ENCODE results near the gene RAB31.

Gene RAB31

GRCh38 chr18:9741406-9741792, 33.3 kb downstream of the RAB31 start:
- H2BK120ac ChIP-seq (ENCODE audit: low read depth, low read length): no peak overlapping the region
- no peak overlapping the region for H3K9ac ChIP-seq (ENCODE audit: low read depth, low read length, poor library complexity)
- no peak overlapping the region for H3K14ac ChIP-seq (ENCODE audit: low read length)
- peak overlapping the region; percentile 96 for H2BK12ac ChIP-seq (ENCODE audit: low read length)
- H2BK15ac ChIP-seq (ENCODE audit: low read length): peak overlapping the region; percentile 14
- peaks cover 15 to 35% of the 10 kb centered on the region in 2 donors for H3K4me1 ChIP-seq (ENCODE audit: control insufficient read depth in 2 of 2, insufficient read depth in 1 of 2, low read depth in 1 of 2, low read length in 2 of 2)
- peak overlapping the region in 1 of 2 donors; percentile 56 for H3K4me3 ChIP-seq (ENCODE audit: low read length in 2 of 2)
- H3K36me3 ChIP-seq (replicated peaks in 1 of 2; ENCODE audit: control insufficient read depth in 2 of 2, insufficient read depth in 2 of 2, low read length in 2 of 2): no peaks in the 10 kb centered on the region
- H2AK5ac ChIP-seq (ENCODE audit: low read depth, low read length): peak overlapping the region; percentile 36
- no peaks in the 10 kb centered on the region for H3K79me1 ChIP-seq (ENCODE audit: low read depth, low read length)
- H4K91ac ChIP-seq (ENCODE audit: low read depth, low read length, poor library complexity): no peak overlapping the region
- peak overlapping the region; percentile 85 for H3K4ac ChIP-seq (ENCODE audit: low read length)
- H2BK5ac ChIP-seq (ENCODE audit: low read length): no peak overlapping the region
- no peak overlapping the region for H4K8ac ChIP-seq (ENCODE audit: low read depth, low read length)
- WGBS, 2 donors (ENCODE audit: extremely low coverage in 2 of 2, insufficient read length in 2 of 2, insufficient replicate concordance in 1 of 2): no CpG with 5 or more reads among the region's 6 CpGs
- H3K9me3 ChIP-seq (replicated peaks in 1 of 2; ENCODE audit: control insufficient read depth in 2 of 2, insufficient read depth in 1 of 2, low read depth in 1 of 2, low read length in 2 of 2): peaks cover 0 to 13% of the 10 kb centered on the region in 2 donors
- H2AFZ ChIP-seq (ENCODE audit: low read length): peak overlapping the region; percentile 86
- H3K18ac ChIP-seq (ENCODE audit: low read length): peak overlapping the region; percentile 39
- no peak overlapping the region for H3K4me2 ChIP-seq (ENCODE audit: insufficient read depth, low read length, poor library complexity, severe bottlenecking)
- H3K27me3 ChIP-seq (ENCODE audit: control insufficient read depth in 3 of 3, insufficient read depth in 3 of 3, low read depth in 1 of 3, low read length in 3 of 3): no peaks in the 10 kb centered on the region
- H3K27ac ChIP-seq (replicated peaks; ENCODE audit: low read length): no peak overlapping the region
- peak overlapping the region; percentile 93 for H3K23ac ChIP-seq (ENCODE audit: low read depth, low read length, poor library complexity)
- no peak for DNase-seq (ENCODE audit: low spot score)

DNA sequence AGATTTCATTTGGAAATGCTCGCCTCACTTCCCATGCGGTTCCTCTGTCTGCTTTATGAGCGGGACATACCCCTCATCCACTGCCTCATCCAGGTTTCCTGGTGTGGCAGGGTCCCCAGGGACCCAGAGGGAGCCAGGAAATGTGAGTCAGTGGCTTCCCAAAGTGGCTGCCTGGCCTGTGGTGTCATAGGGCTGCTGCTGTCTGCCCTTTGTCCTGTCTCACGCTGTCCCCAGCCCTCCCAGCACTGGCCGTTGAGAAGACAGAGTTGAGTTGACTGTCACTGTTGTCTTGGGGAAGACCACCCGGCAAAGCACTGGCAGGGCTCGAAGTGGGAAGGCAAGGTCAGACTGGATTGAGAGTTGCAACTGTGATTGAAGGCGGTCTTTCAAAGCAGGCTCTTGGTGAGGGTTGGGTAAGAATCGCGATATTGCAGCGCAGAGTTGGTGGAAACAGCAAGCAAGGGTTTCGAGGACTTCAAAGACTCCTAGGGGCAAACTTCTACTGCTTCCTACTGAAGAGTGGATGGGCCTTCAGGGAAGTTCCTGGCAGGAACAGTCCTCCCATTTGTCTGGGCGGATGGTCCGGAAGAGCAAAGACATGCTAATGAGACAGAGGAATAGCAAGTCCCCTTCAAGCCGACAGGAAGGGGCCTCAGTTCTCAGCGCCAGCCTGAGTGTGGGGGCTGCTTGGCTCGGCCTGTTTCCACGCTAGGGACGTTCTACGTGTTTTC, 33.9 kb downstream of the RAB31 start:
- H3K18ac ChIP-seq (ENCODE audit: low read length): peak overlapping the region; percentile 39
- H3K4me1 ChIP-seq (ENCODE audit: control insufficient read depth in 2 of 2, insufficient read depth in 1 of 2, low read depth in 1 of 2, low read length in 2 of 2): peaks cover 15 to 31% of the 10 kb centered on the region in 2 donors
- H3K9ac ChIP-seq (ENCODE audit: low read depth, low read length, poor library complexity): no peak overlapping the region
- no peak overlapping the region for H3K14ac ChIP-seq (ENCODE audit: low read length)
- peak overlapping the region; percentile 96 for H2BK12ac ChIP-seq (ENCODE audit: low read length)
- peak overlapping the region; percentile 86 for H2AFZ ChIP-seq (ENCODE audit: low read length)
- no peak overlapping the region for H2BK15ac ChIP-seq (ENCODE audit: low read length)
- H2BK120ac ChIP-seq (ENCODE audit: low read depth, low read length): no peak overlapping the region
- no peaks in the 10 kb centered on the region for H3K36me3 ChIP-seq (replicated peaks in 1 of 2; ENCODE audit: control insufficient read depth in 2 of 2, insufficient read depth in 2 of 2, low read length in 2 of 2)
- peaks cover 0 to 14% of the 10 kb centered on the region in 2 donors for H3K9me3 ChIP-seq (replicated peaks in 1 of 2; ENCODE audit: control insufficient read depth in 2 of 2, insufficient read depth in 1 of 2, low read depth in 1 of 2, low read length in 2 of 2)
- peak overlapping the region; percentile 85 for H3K4ac ChIP-seq (ENCODE audit: low read length)
- no peak overlapping the region for H3K4me2 ChIP-seq (ENCODE audit: insufficient read depth, low read length, poor library complexity, severe bottlenecking)
- H3K27ac ChIP-seq (replicated peaks; ENCODE audit: low read length): no peak overlapping the region
- H3K27me3 ChIP-seq (ENCODE audit: control insufficient read depth in 3 of 3, insufficient read depth in 3 of 3, low read depth in 1 of 3, low read length in 3 of 3): no peaks in the 10 kb centered on the region
- peak overlapping the region; percentile 36 for H2AK5ac ChIP-seq (ENCODE audit: low read depth, low read length)
- H4K8ac ChIP-seq (ENCODE audit: low read depth, low read length): no peak overlapping the region
- no peak overlapping the region for H4K91ac ChIP-seq (ENCODE audit: low read depth, low read length, poor library complexity)
- DNase-seq (ENCODE audit: low spot score): no peak
- H3K23ac ChIP-seq (ENCODE audit: low read depth, low read length, poor library complexity): peak overlapping the region; percentile 93
- H3K4me3 ChIP-seq (ENCODE audit: low read length in 2 of 2): peak overlapping the region in 1 of 2 donors; percentile 56
- no peaks in the 10 kb centered on the region for H3K79me1 ChIP-seq (ENCODE audit: low read depth, low read length)
- no CpG with 5 or more reads among the region's 20 CpGs for WGBS, 2 donors (ENCODE audit: extremely low coverage in 2 of 2, insufficient read length in 2 of 2, insufficient replicate concordance in 1 of 2)
- no peak overlapping the region for H2BK5ac ChIP-seq (ENCODE audit: low read length)

DNA sequence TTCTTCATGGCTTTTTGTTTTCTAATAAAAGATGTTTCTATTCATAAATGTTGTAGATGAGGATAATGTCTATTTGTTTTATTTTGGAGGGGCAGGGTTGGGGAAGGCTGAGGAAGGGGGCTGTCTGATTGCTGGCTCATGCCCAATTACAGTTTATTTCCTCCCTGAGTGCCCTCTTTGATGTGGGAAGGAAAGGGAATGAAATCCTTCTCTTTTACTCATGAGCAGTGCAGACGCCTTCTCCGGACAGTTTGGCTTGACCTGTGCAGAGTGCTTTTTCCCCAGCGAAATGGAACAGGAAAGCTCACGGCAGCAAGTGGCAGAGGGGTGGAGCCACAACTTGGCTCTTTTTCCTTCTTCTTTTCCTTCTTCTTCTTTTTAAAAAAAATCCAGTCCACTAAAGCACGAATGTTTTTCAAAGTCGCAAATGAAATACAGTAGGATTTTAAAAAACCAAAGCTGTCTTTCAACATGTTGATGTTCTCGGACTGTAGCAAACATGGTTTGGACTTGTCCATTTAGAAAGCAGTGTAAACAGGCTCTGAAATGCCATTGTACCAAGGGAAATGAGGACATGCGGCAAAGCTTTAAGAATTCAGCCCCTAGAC, 34.5 kb downstream of the RAB31 start:
- Histone ChIP-seq H2BK12ac (ENCODE audit: low read length) (no peak overlapping the region), H3K79me1 (ENCODE audit: low read depth, low read length) (no peaks in the 10 kb centered on the region), H3K9me3 (replicated peaks in 1 of 2; ENCODE audit: control insufficient read depth in 2 of 2, insufficient read depth in 1 of 2, low read depth in 1 of 2, low read length in 2 of 2) (peaks cover 0 to 19% of the 10 kb centered on the region in 2 donors), H4K8ac (ENCODE audit: low read depth, low read length) (no peak overlapping the region), H3K4me1 (ENCODE audit: control insufficient read depth in 2 of 2, insufficient read depth in 1 of 2, low read depth in 1 of 2, low read length in 2 of 2) (peaks cover 12 to 24% of the 10 kb centered on the region in 2 donors), H3K4me2 (ENCODE audit: insufficient read depth, low read length, poor library complexity, severe bottlenecking) (no peak overlapping the region), H2AFZ (ENCODE audit: low read length) (peak overlapping the region; percentile 86), H4K91ac (ENCODE audit: low read depth, low read length, poor library complexity) (no peak overlapping the region), H2BK15ac (ENCODE audit: low read length) (no peak overlapping the region), H3K4me3 (ENCODE audit: low read length in 2 of 2) (peak overlapping the region in 1 of 2 donors; percentile 56), H3K18ac (ENCODE audit: low read length) (peak overlapping the region; percentile 20), H3K36me3 (replicated peaks in 1 of 2; ENCODE audit: control insufficient read depth in 2 of 2, insufficient read depth in 2 of 2, low read length in 2 of 2) (no peaks in the 10 kb centered on the region), H3K4ac (ENCODE audit: low read length) (no peak overlapping the region), H2BK120ac (ENCODE audit: low read depth, low read length) (no peak overlapping the region), H3K27me3 (ENCODE audit: control insufficient read depth in 3 of 3, insufficient read depth in 3 of 3, low read depth in 1 of 3, low read length in 3 of 3) (no peaks in the 10 kb centered on the region), H3K14ac (ENCODE audit: low read length) (no peak overlapping the region), H3K23ac (ENCODE audit: low read depth, low read length, poor library complexity) (no peak overlapping the region), H2AK5ac (ENCODE audit: low read depth, low read length) (no peak overlapping the region), H2BK5ac (ENCODE audit: low read length) (no peak overlapping the region), H3K9ac (ENCODE audit: low read depth, low read length, poor library complexity) (no peak overlapping the region), H3K27ac (replicated peaks; ENCODE audit: low read length) (no peak overlapping the region)
- no CpG with 5 or more reads among the region's 8 CpGs for WGBS, 2 donors (ENCODE audit: extremely low coverage in 2 of 2, insufficient read length in 2 of 2, insufficient replicate concordance in 1 of 2)
- no peak for DNase-seq (ENCODE audit: low spot score)
